Neural cell (in vitro differentiated cells): ENCODE measurements around the gene ASCC3. TPM values are rescaled to one million over a fixed set of nuclear protein-coding genes. Genes with fewer than 3 reads are reported as not detected.

Source experiments
- H2AFZ ChIP-seq: fragments of 200-600, 300-800 bp; sonication (generic), shearing (Covaris generic); 2 replicates; pipeline ENCODE4 v1.6.0; 2014; ENCODE audit warnings: low read depth, mild to moderate bottlenecking, antibody characterized with exemption, low read length, moderate library complexity
- H3F3A ChIP-seq: fragments of 200-600 bp; shearing (Covaris generic); 2 replicates; pipeline ENCODE4 v1.6.1; 2016; ENCODE audit warnings: mild to moderate bottlenecking, moderate library complexity, mixed read lengths, antibody characterized with exemption, low read length; ENCODE audit not compliant: insufficient read depth, poor library complexity, severe bottlenecking
- H3K27ac ChIP-seq: fragments of 200-600, 300-800 bp; sonication (generic), shearing (Covaris generic); 2 replicates; pipeline ENCODE4 v1.5.1; 2014; ENCODE audit warnings: mild to moderate bottlenecking, low read length, moderate library complexity
- H3K27me3 ChIP-seq: fragments of 300-800, 200-600 bp; sonication (generic), shearing (Covaris generic); 2 replicates; pipeline ENCODE4 v1.6.0; 2014; ENCODE audit warnings: mild to moderate bottlenecking, low read depth, low read length, moderate library complexity; ENCODE audit not compliant: insufficient read depth
- H3K36me3 ChIP-seq: fragments of 300-800, 200-600 bp; sonication (generic), shearing (Covaris generic); 2 replicates; pipeline ENCODE4 v1.5.1; 2014; ENCODE audit warnings: mild to moderate bottlenecking, antibody characterized with exemption, low read length, moderate library complexity; ENCODE audit not compliant: insufficient read depth
- H3K4me2 ChIP-seq: fragments of 300-800, 200-600 bp; sonication (generic), shearing (Covaris generic); 2 replicates; pipeline ENCODE4 v1.6.0; 2014; ENCODE audit warnings: mild to moderate bottlenecking, low read length
- H3K4me3 ChIP-seq: fragments of 300-800, 200-600 bp; sonication (generic), shearing (Covaris generic); 2 replicates; pipeline ENCODE4 v1.5.1; 2014; ENCODE audit warnings: mild to moderate bottlenecking, low read length, moderate library complexity
- H3K79me2 ChIP-seq: fragments of 200-600 bp; shearing (Covaris generic); replicated peaks from 2 replicates; pipeline ENCODE4 v1.6.0; 2014; ENCODE audit warnings: mild to moderate bottlenecking, low read length, moderate library complexity; ENCODE audit not compliant: insufficient read depth
- H3K9ac ChIP-seq: fragments of 300-800, 200-600 bp; sonication (generic), shearing (Covaris generic); 2 replicates; pipeline ENCODE4 v1.6.1; 2016; ENCODE audit warnings: mild to moderate bottlenecking, low read length, mixed read lengths
- H3K9me2 ChIP-seq: fragments of 200-600 bp; shearing (Covaris generic); 2 replicates; pipeline ENCODE4 v1.6.1; 2016; ENCODE audit warnings: mild to moderate bottlenecking, low read length, mixed read lengths; ENCODE audit not compliant: insufficient read depth
- H3K9me3 ChIP-seq: fragments of 200-600, 300-800 bp; sonication (generic), shearing (Covaris generic); 2 replicates; pipeline ENCODE4 v1.6.1; 2016; ENCODE audit warnings: mild to moderate bottlenecking, mixed run types, low read length, moderate library complexity, mixed read lengths
- H4K20me1 ChIP-seq: fragments of 200-600 bp; shearing (Covaris generic); 2 replicates; pipeline ENCODE4 v1.6.1; 2016; ENCODE audit warnings: mild to moderate bottlenecking, mixed run types; ENCODE audit not compliant: insufficient read depth
- EP300 ChIP-seq: fragments of 450-650 bp; conservative IDR thresholded peaks from 2 replicates; pipeline ENCODE4 v1.6.1; 2014; ENCODE audit warnings: antibody characterized with exemption, mild to moderate bottlenecking, moderate library complexity; ENCODE audit not compliant: poor library complexity, severe bottlenecking
- EZH2 ChIP-seq: fragments of 200-600, 300-800 bp; shearing (Covaris generic), sonication (generic); IDR thresholded peaks from 2 replicates; pipeline ENCODE4 v1.6.1; 2014; ENCODE audit warnings: antibody characterized with exemption, low read length, borderline replicate concordance, mild to moderate bottlenecking; ENCODE audit not compliant: insufficient read depth, poor library complexity, severe bottlenecking
- MXI1 ChIP-seq: fragments of 450-650 bp; conservative IDR thresholded peaks from 2 replicates; pipeline ENCODE4 v1.6.1; 2014; ENCODE audit warnings: antibody characterized with exemption, mild to moderate bottlenecking; ENCODE audit not compliant: poor library complexity, severe bottlenecking
- POLR2AphosphoS5 ChIP-seq: IDR thresholded peaks from 2 replicates; pipeline ENCODE4 v1.6.1; 2012
- RAD21 ChIP-seq: fragments of 450-650 bp; conservative IDR thresholded peaks from 2 replicates; pipeline ENCODE4 v1.6.1; 2014; ENCODE audit warnings: antibody characterized with exemption, mild to moderate bottlenecking, moderate library complexity
- SMC3 ChIP-seq: fragments of 450-650 bp; conservative IDR thresholded peaks from 2 replicates; pipeline ENCODE4 v1.6.1; 2014; ENCODE audit warnings: antibody characterized with exemption, mild to moderate bottlenecking, moderate library complexity; ENCODE audit not compliant: poor library complexity
- TAF1 ChIP-seq: IDR thresholded peaks from 2 replicates; pipeline ENCODE4 v1.6.1; 2012; ENCODE audit warnings: low read depth
- polyA plus RNA-seq: library from polyadenylated mRNA; depleted of rRNA; stranded (reverse); fragments of >200 nt; gene quantifications from 2 replicates; pipeline ENCODE4 v1.2.3, GENCODE V29; 2014
- TF ChIP-seq, protein P1 (sequence below): fragments of 450-650 bp; IDR thresholded peaks from 2 replicates; pipeline ENCODE4 v1.5.1; 2014; ENCODE audit warnings: antibody characterized with exemption, mild to moderate bottlenecking, moderate library complexity; ENCODE audit not compliant: poor library complexity, severe bottlenecking
- TF ChIP-seq, protein P2 (sequence below): IDR thresholded peaks from 2 replicates; pipeline ENCODE4 v1.6.1; 2012; ENCODE audit warnings: borderline replicate concordance

Gene ASCC3
- polyA plus RNA-seq, 1 donor from 2014 or later: 14.9 TPM

DNA sequence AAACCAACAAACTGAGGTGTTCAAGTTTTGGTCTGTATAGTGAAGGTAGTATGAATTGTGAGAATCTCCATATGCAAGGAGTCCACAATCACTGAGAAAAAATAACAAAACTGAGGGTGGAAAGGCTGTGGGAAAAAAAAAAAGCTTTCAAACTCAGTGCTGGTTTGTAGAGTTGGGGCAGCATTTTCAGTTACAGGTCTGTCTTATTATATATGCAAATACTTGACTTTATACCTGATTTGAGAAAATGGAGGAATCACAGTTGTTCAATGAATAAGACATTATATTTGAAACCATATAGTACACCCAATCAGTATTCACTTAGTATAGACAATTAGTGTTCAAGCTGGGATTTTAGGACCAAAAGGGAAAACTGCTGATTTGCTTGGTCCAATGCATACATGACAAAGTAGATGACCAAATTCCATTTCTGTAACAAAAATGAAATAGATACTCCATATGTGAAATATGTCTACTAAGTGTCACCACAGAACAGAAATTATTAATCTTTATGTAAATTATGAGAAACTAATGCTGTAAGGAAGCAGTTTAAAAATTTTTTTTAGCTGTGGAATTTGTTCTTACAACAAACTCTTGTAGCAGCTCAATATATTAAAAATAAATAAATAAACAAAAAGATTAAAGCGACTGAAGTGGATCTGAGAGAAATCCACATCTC is 187.7 kb downstream of the ASCC3 start:
- H3K9me2 ChIP-seq: no peaks in the 10 kb centered on the region
- H3K9ac ChIP-seq: no peak overlapping the region
- H3K79me2 ChIP-seq: no peaks in the 10 kb centered on the region
- H4K20me1 ChIP-seq: no peaks in the 10 kb centered on the region
- H3K27ac ChIP-seq: no peak overlapping the region
- no peak overlapping the region for H3K4me3 ChIP-seq
- no peak for TF ChIP-seq EZH2
- no peak for TF ChIP-seq SMC3
- no peak for TF ChIP-seq POLR2AphosphoS5
- H3K9me3 ChIP-seq: no peaks in the 10 kb centered on the region
- no peak overlapping the region for H2AFZ ChIP-seq
- H3K27me3 ChIP-seq: no peaks in the 10 kb centered on the region
- H3K36me3 ChIP-seq: no peaks in the 10 kb centered on the region
- H3F3A ChIP-seq: no peaks in the 10 kb centered on the region
- no peak overlapping the region for H3K4me2 ChIP-seq

DNA sequence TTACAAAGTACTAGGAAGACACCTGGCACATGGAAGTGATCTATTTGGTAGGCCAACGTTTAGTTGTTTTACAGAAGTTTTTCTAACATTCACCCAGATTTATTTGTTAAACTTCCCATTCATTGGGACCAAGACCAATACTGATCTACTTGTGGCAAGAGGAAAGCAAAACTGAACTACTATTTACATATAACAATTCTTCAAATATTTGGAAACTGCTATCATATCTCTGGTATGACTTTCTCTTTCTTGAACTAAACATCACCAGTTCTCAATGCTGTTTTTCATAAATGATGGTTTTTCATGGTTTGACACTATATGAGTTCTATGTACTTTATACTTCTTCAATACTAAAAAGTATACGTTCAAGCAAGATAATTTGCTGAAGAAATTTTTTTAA is 189.2 kb downstream of the ASCC3 start:
- Histone ChIP-seq H4K20me1 (no peaks in the 10 kb centered on the region), H3K36me3 (no peaks in the 10 kb centered on the region), H3K27me3 (no peaks in the 10 kb centered on the region), H3K9me3 (no peaks in the 10 kb centered on the region), H3K4me2 (no peak overlapping the region), H3K79me2 (no peaks in the 10 kb centered on the region), H3F3A (no peaks in the 10 kb centered on the region), H3K9me2 (no peaks in the 10 kb centered on the region), H3K27ac (no peak overlapping the region), H3K9ac (no peak overlapping the region), H2AFZ (no peak overlapping the region), H3K4me3 (no peak overlapping the region)
- TF ChIP-seq SMC3 (no peak), EZH2 (no peak), RAD21 (no peak), TAF1 (no peak), POLR2AphosphoS5 (no peak), MXI1 (no peak), EP300 (no peak)
- TF ChIP-seq, protein P1, sequence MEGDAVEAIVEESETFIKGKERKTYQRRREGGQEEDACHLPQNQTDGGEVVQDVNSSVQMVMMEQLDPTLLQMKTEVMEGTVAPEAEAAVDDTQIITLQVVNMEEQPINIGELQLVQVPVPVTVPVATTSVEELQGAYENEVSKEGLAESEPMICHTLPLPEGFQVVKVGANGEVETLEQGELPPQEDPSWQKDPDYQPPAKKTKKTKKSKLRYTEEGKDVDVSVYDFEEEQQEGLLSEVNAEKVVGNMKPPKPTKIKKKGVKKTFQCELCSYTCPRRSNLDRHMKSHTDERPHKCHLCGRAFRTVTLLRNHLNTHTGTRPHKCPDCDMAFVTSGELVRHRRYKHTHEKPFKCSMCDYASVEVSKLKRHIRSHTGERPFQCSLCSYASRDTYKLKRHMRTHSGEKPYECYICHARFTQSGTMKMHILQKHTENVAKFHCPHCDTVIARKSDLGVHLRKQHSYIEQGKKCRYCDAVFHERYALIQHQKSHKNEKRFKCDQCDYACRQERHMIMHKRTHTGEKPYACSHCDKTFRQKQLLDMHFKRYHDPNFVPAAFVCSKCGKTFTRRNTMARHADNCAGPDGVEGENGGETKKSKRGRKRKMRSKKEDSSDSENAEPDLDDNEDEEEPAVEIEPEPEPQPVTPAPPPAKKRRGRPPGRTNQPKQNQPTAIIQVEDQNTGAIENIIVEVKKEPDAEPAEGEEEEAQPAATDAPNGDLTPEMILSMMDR: no peak
- TF ChIP-seq, protein P2, sequence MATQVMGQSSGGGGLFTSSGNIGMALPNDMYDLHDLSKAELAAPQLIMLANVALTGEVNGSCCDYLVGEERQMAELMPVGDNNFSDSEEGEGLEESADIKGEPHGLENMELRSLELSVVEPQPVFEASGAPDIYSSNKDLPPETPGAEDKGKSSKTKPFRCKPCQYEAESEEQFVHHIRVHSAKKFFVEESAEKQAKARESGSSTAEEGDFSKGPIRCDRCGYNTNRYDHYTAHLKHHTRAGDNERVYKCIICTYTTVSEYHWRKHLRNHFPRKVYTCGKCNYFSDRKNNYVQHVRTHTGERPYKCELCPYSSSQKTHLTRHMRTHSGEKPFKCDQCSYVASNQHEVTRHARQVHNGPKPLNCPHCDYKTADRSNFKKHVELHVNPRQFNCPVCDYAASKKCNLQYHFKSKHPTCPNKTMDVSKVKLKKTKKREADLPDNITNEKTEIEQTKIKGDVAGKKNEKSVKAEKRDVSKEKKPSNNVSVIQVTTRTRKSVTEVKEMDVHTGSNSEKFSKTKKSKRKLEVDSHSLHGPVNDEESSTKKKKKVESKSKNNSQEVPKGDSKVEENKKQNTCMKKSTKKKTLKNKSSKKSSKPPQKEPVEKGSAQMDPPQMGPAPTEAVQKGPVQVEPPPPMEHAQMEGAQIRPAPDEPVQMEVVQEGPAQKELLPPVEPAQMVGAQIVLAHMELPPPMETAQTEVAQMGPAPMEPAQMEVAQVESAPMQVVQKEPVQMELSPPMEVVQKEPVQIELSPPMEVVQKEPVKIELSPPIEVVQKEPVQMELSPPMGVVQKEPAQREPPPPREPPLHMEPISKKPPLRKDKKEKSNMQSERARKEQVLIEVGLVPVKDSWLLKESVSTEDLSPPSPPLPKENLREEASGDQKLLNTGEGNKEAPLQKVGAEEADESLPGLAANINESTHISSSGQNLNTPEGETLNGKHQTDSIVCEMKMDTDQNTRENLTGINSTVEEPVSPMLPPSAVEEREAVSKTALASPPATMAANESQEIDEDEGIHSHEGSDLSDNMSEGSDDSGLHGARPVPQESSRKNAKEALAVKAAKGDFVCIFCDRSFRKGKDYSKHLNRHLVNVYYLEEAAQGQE: no peak

DNA sequence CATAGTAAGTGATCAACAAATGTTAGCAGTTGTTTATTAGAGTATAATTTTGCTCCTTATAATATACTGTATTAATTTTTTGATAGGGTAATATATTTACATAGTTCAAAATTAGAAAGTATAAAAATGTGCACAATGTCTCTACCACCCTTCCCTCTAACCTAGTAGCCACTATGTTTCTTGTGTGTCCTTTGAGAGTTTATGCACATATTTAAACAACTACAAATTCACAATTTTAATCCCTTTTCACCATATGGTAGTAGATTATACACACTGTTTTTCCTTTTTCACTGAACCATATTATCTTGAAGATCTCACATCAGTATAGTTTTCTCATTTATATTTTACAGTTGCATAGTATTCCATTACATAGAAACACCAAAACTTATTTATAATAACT is 194.9 kb downstream of the ASCC3 start:
- H3K9me2 ChIP-seq: no peaks in the 10 kb centered on the region
- no peaks in the 10 kb centered on the region for H3K9me3 ChIP-seq
- H2AFZ ChIP-seq: no peak overlapping the region
- H4K20me1 ChIP-seq: no peaks in the 10 kb centered on the region
- H3K27ac ChIP-seq: no peak overlapping the region
- H3K36me3 ChIP-seq: no peaks in the 10 kb centered on the region
- TF ChIP-seq TAF1 (no peak), EZH2 (no peak), POLR2AphosphoS5 (no peak), MXI1 (no peak), EP300 (no peak), RAD21 (no peak), SMC3 (no peak)
- TF ChIP-seq, protein P1: no peak
- TF ChIP-seq, protein P2: no peak
- no peak overlapping the region for H3K4me2 ChIP-seq
- H3K27me3 ChIP-seq: no peaks in the 10 kb centered on the region
- no peaks in the 10 kb centered on the region for H3K79me2 ChIP-seq
- no peak overlapping the region for H3K9ac ChIP-seq
- no peak overlapping the region for H3K4me3 ChIP-seq
- no peaks in the 10 kb centered on the region for H3F3A ChIP-seq
